ENCODE data around the gene MTHFR. TPM values are rescaled to one million over a fixed set of nuclear protein-coding genes. Genes with fewer than 3 reads are reported as not detected.

Gene MTHFR
- total RNA-seq, 1 donor from 2014 or later = 47.9 TPM

DNA sequence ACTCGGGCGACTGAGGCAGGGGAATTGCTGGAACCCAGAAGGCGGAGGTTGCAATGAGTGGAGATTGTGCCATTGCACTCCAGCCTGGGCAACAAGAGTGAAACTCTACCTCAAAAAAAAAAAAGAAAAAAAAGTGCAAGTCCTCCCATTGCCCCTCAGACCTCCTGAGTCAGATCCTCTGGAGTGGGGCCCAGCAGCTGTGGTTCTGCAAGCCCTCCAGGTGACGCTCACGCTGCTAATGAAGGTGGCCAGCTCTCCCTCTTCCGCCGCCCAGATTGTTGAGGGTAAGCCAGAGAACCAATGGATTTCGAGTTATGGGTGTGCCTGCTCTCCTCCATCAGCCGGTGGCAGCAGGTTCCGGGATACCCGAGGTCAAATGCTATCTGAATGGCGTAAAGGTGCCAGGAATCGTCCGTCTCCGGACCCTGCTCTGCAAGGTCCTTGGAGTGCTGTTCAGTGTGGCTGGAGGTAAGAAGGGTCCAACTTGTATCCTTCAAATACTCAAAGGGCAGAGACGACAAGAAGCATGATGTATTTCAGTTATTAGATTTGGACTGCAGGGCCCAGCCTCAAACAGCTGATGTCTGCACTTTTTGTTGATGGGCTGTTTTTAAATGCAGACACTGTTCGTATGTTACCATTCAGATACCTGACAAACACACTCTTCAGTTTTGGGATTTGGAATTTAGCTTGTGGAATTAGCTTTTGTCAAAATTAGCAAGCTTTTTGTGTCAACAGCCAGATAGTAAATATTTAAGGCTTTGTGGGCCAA, 17.8 kb upstream of the MTHFR start:
- Histone ChIP-seq H3K4me3 (no peak overlapping the region), H3K9me3 (no peaks in the 10 kb centered on the region), H3K36me3 (peaks cover 0 to 87% of the 10 kb centered on the region in 2 donors), H3K27ac (no peak overlapping the region), H3K27me3 (no peaks in the 10 kb centered on the region), H3K4me1 (no peaks in the 10 kb centered on the region)
- intact Hi-C loops (cut with DNase I) = no loop called here
- DNase-seq (ENCODE audit: extremely low spot score in 2 of 2) = no peak
- TF ChIP-seq, protein P1, sequence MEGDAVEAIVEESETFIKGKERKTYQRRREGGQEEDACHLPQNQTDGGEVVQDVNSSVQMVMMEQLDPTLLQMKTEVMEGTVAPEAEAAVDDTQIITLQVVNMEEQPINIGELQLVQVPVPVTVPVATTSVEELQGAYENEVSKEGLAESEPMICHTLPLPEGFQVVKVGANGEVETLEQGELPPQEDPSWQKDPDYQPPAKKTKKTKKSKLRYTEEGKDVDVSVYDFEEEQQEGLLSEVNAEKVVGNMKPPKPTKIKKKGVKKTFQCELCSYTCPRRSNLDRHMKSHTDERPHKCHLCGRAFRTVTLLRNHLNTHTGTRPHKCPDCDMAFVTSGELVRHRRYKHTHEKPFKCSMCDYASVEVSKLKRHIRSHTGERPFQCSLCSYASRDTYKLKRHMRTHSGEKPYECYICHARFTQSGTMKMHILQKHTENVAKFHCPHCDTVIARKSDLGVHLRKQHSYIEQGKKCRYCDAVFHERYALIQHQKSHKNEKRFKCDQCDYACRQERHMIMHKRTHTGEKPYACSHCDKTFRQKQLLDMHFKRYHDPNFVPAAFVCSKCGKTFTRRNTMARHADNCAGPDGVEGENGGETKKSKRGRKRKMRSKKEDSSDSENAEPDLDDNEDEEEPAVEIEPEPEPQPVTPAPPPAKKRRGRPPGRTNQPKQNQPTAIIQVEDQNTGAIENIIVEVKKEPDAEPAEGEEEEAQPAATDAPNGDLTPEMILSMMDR (IDR thresholded peaks at IDR 0.05) = no peak
- TF ChIP-seq POLR2A (IDR thresholded peaks at IDR 0.05) (no peak), POLR2AphosphoS5 (IDR thresholded peaks at IDR 0.05; ENCODE audit: insufficient read depth in 1 of 2, low read depth in 1 of 2) (no peak)

DNA sequence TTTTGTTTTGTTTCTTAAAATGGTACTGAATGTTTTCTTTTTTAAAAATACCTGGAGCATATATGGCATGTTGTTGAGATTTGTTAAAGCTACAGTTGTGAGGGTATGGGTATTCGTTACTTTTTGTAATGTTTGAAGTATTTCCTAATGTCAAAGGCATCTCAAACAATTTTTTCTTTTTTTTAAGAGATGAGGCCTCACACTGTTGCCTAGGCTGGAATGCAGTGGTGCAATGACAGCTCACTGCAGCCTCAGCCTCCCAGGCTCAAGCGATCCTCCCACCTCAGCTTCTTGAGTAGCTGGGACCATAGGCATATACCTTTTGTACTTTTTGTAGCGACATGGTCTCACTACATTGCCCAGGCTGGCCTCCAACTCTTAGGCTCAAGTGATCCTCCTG, 16.3 kb upstream of the MTHFR start:
- Histone ChIP-seq H3K9me3 (no peaks in the 10 kb centered on the region), H3K4me1 (no peaks in the 10 kb centered on the region), H3K27ac (no peak overlapping the region), H3K27me3 (no peaks in the 10 kb centered on the region), H3K4me3 (no peak overlapping the region), H3K36me3 (peaks cover 0 to 87% of the 10 kb centered on the region in 2 donors)
- DNase-seq (ENCODE audit: extremely low spot score in 2 of 2) = no peak
- no peak for TF ChIP-seq POLR2A (IDR thresholded peaks at IDR 0.05)
- TF ChIP-seq, protein P1 (IDR thresholded peaks at IDR 0.05) = no peak
- no peak for TF ChIP-seq POLR2AphosphoS5 (IDR thresholded peaks at IDR 0.05; ENCODE audit: insufficient read depth in 1 of 2, low read depth in 1 of 2)
- intact Hi-C loops (cut with DNase I) = no loop called here

DNA sequence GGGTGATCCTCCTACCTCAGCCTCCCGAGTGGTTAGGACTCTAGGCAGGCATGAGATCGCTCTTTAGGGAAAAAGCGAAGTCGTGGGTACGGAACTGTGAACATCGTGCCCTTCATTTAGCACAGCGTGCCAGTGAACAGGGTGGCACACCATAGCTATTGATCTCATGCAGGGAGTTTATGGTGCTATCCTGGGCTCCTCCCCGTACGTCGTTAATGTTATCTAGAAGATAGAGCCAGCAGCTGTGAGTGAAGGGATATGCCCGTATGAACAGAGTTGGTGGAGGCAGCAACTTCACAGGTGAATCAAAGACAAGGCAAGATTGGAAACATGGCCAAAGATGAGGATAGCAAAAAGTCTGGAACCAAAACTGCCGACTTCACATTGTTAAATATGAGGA, 11.4 kb upstream of the MTHFR start:
- H3K4me1 ChIP-seq = no peaks in the 10 kb centered on the region
- TF ChIP-seq POLR2A (IDR thresholded peaks at IDR 0.05) (no peak), POLR2AphosphoS5 (IDR thresholded peaks at IDR 0.05; ENCODE audit: insufficient read depth in 1 of 2, low read depth in 1 of 2) (no peak)
- TF ChIP-seq, protein P1 (IDR thresholded peaks at IDR 0.05) = no peak

DNA sequence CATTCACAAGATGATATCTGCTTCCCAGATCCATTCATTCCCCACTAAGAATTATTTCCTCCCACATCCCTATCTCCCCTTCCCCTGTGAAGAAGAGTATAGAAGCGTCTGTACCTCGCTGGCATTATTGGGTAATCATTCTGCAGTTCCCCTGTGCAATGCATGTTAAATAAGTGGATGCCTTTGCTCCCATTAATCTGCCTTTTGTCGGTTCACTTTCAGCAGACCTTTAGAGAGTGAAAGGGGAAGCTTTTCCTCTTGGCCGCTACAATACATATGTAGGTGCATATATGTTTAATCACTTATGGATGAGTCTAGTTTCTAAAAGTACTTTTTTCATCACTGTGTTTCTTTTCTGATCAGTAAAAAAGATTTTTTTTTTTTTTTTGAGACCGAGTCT, 7.3 kb upstream of the MTHFR start:
- Histone ChIP-seq H3K9me3 (no peaks in the 10 kb centered on the region), H3K36me3 (peaks cover 0 to 52% of the 10 kb centered on the region in 2 donors), H3K4me1 (peaks cover 16% of the 10 kb centered on the region), H3K27ac (no peak overlapping the region), H3K27me3 (no peaks in the 10 kb centered on the region), H3K4me3 (no peak overlapping the region)
- TF ChIP-seq, protein P1 (IDR thresholded peaks at IDR 0.05) = no peak
- TF ChIP-seq POLR2A (IDR thresholded peaks at IDR 0.05) (no peak), POLR2AphosphoS5 (IDR thresholded peaks at IDR 0.05; ENCODE audit: insufficient read depth in 1 of 2, low read depth in 1 of 2) (no peak)
- intact Hi-C loops (cut with DNase I) = no loop called here
- no peak for DNase-seq (ENCODE audit: extremely low spot score in 2 of 2)

More for the DNA sequence above, 11.4 kb upstream of the MTHFR start:
- Histone ChIP-seq H3K9me3 (no peaks in the 10 kb centered on the region), H3K4me3 (no peak overlapping the region), H3K27me3 (no peaks in the 10 kb centered on the region), H3K27ac (no peak overlapping the region), H3K36me3 (peaks cover 0 to 59% of the 10 kb centered on the region in 2 donors)
- no peak for DNase-seq (ENCODE audit: extremely low spot score in 2 of 2)
- intact Hi-C loops (cut with DNase I) = no loop called here

DNA sequence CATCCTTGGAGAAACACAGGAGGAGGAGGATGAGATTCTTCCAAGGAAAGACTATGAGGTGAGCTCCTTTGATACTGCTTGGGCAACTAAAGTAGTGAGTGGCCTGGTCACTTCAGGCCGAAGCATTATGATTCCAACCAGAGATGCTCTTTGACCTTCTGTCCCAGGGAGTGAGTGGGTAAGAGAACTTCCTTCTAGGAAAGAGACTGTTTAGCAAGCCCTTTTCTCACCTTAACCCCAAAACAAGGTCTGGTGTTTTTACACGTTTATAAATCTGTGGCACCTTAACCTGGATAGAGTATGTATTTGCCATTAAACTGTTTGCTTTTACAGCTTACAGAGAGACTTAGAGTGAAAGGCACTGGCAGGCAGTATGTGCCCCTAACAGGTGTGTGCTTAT, 1.4 kb upstream of the MTHFR start:
- Histone ChIP-seq H3K36me3 (peaks cover 0 to 21% of the 10 kb centered on the region in 2 donors), H3K27ac (peak overlapping the region; percentile 100), H3K4me1 (peaks cover 64% of the 10 kb centered on the region), H3K9me3 (no peaks in the 10 kb centered on the region), H3K4me3 (peak overlapping the region; percentile 94 to 95), H3K27me3 (no peaks in the 10 kb centered on the region)
- intact Hi-C loops (cut with DNase I) = no loop called here
- DNase-seq (ENCODE audit: extremely low spot score in 2 of 2) = no peak
- TF ChIP-seq POLR2AphosphoS5 (IDR thresholded peaks at IDR 0.05; ENCODE audit: insufficient read depth in 1 of 2, low read depth in 1 of 2) = no peak

Data from vagina (tissue), 2 donors.